Measurements from ENCODE around the gene DCLK2.

The DCLK2 gene

DNA sequence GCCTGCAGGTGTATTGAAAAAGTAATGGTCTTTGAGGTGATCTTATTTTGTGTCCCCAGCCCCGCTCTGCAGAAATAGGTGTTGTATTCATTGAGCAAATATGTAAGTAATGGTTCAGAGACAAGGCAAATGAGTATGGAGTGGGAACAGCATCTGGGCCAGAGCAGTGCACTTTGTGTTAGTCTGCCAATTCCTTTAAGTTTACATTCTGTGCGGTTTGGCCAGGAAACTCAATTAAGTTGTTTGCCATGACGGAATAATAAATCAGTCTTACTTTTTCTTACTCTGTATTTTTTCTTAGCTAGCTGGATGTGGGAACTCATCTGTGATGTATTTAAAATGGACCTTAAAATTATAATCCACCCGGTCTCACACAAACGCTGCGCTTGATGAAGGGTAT lies 12.6 kb downstream of the DCLK2 start:
- H3K27me3 ChIP-seq (replicated peaks in 2 of 5; ENCODE audit: control insufficient read depth in 4 of 5, insufficient read depth in 5 of 5, low read length in 4 of 5): no peaks in the 10 kb centered on the region
- no peak overlapping the region for H3K4me3 ChIP-seq (ENCODE audit: control insufficient read depth in 1 of 7, extremely low read depth in 1 of 7, insufficient read depth in 4 of 7, low read depth in 2 of 7, low read length in 6 of 7)
- H3K4me1 ChIP-seq (ENCODE audit: control extremely low read depth in 1 of 4, control insufficient read depth in 4 of 4, insufficient read depth in 4 of 4, low read length in 3 of 4): no peaks in the 10 kb centered on the region
- H3K9me3 ChIP-seq (ENCODE audit: control extremely low read depth in 1 of 5, control insufficient read depth in 4 of 5, insufficient read depth in 2 of 5, low read depth in 1 of 5, low read length in 4 of 5): no peaks in the 10 kb centered on the region
- 87% methylated on average over 5 of the region's 6 CpGs for WGBS (ENCODE audit: insufficient coverage)
- ChIA-PET CTCF (no interaction called here), POLR2A (no interaction called here)
- no peaks in the 10 kb centered on the region for H3K36me3 ChIP-seq (ENCODE audit: control insufficient read depth in 4 of 4, insufficient read depth in 4 of 4, low read length in 3 of 4)
- DNase-seq: peak in 1 of 3 donors; percentile 2
- no peak overlapping the region for H3K27ac ChIP-seq (ENCODE audit: insufficient read depth in 1 of 2, low read depth in 1 of 2, low read length in 2 of 2, poor library complexity in 1 of 2, severe bottlenecking in 2 of 2)

- no peaks in the 10 kb centered on the region for H3K36me3 ChIP-seq (ENCODE audit: control insufficient read depth in 4 of 4, insufficient read depth in 4 of 4, low read length in 3 of 4)
- no peak overlapping the region for H3K4me3 ChIP-seq (ENCODE audit: control insufficient read depth in 1 of 7, extremely low read depth in 1 of 7, insufficient read depth in 4 of 7, low read depth in 2 of 7, low read length in 6 of 7)
- WGBS (ENCODE audit: insufficient coverage): no CpG with 5 or more reads among the region's 1 CpG
- no peaks in the 10 kb centered on the region for H3K4me1 ChIP-seq (ENCODE audit: control extremely low read depth in 1 of 4, control insufficient read depth in 4 of 4, insufficient read depth in 4 of 4, low read length in 3 of 4)
- no peaks in the 10 kb centered on the region for H3K27me3 ChIP-seq (replicated peaks in 2 of 5; ENCODE audit: control insufficient read depth in 4 of 5, insufficient read depth in 5 of 5, low read length in 4 of 5)
- no peak overlapping the region for H3K27ac ChIP-seq (ENCODE audit: insufficient read depth in 1 of 2, low read depth in 1 of 2, low read length in 2 of 2, poor library complexity in 1 of 2, severe bottlenecking in 2 of 2)
- POLR2A ChIA-PET: no interaction called here
- CTCF ChIA-PET: no interaction called here
- H3K9me3 ChIP-seq (ENCODE audit: control extremely low read depth in 1 of 5, control insufficient read depth in 4 of 5, insufficient read depth in 2 of 5, low read depth in 1 of 5, low read length in 4 of 5): no peaks in the 10 kb centered on the region
- DNase-seq: no peak
Measured at GRCh38 chr4:150094676-150095075, 16.4 kb downstream of the DCLK2 start.

DNA sequence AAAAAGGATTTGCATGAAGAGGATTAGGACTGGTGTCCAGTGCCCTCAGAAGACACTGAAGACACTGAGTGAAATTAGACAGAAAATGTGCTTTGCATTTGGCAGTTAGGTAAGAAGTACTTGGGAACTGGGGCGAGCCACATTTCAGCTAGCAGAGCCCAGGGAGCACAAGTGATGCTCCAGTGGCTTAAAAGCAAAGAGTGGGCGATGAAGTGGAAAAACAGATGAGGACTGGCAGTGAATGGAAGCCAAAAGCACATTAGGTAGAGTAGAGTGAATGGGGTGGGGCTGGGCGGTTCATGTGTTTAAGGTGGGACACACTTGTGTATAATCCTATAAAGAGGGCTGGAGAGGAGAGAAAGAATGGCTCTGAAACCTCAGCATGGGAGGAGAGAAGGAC lies 18.4 kb downstream of the DCLK2 start:
- ChIA-PET POLR2A (no interaction called here), CTCF (no interaction called here)
- WGBS (ENCODE audit: insufficient coverage): 97% methylated on average over 3 of the region's 3 CpGs
- Histone ChIP-seq H3K9me3 (ENCODE audit: control extremely low read depth in 1 of 5, control insufficient read depth in 4 of 5, insufficient read depth in 2 of 5, low read depth in 1 of 5, low read length in 4 of 5) (no peaks in the 10 kb centered on the region), H3K27ac (ENCODE audit: insufficient read depth in 1 of 2, low read depth in 1 of 2, low read length in 2 of 2, poor library complexity in 1 of 2, severe bottlenecking in 2 of 2) (no peak overlapping the region), H3K4me1 (ENCODE audit: control extremely low read depth in 1 of 4, control insufficient read depth in 4 of 4, insufficient read depth in 4 of 4, low read length in 3 of 4) (no peaks in the 10 kb centered on the region), H3K27me3 (replicated peaks in 2 of 5; ENCODE audit: control insufficient read depth in 4 of 5, insufficient read depth in 5 of 5, low read length in 4 of 5) (no peaks in the 10 kb centered on the region), H3K36me3 (ENCODE audit: control insufficient read depth in 4 of 4, insufficient read depth in 4 of 4, low read length in 3 of 4) (no peaks in the 10 kb centered on the region), H3K4me3 (ENCODE audit: control insufficient read depth in 1 of 7, extremely low read depth in 1 of 7, insufficient read depth in 4 of 7, low read depth in 2 of 7, low read length in 6 of 7) (no peak overlapping the region)
- DNase-seq: no peak

- 100% methylated on average over 2 of the region's 4 CpGs for WGBS (ENCODE audit: insufficient coverage)
- DNase-seq: no peak
- no peaks in the 10 kb centered on the region for H3K9me3 ChIP-seq (ENCODE audit: control extremely low read depth in 1 of 5, control insufficient read depth in 4 of 5, insufficient read depth in 2 of 5, low read depth in 1 of 5, low read length in 4 of 5)
- H3K36me3 ChIP-seq (ENCODE audit: control insufficient read depth in 4 of 4, insufficient read depth in 4 of 4, low read length in 3 of 4): no peaks in the 10 kb centered on the region
- H3K27ac ChIP-seq (ENCODE audit: insufficient read depth in 1 of 2, low read depth in 1 of 2, low read length in 2 of 2, poor library complexity in 1 of 2, severe bottlenecking in 2 of 2): no peak overlapping the region
- no peaks in the 10 kb centered on the region for H3K27me3 ChIP-seq (replicated peaks in 2 of 5; ENCODE audit: control insufficient read depth in 4 of 5, insufficient read depth in 5 of 5, low read length in 4 of 5)
- no peaks in the 10 kb centered on the region for H3K4me1 ChIP-seq (ENCODE audit: control extremely low read depth in 1 of 4, control insufficient read depth in 4 of 4, insufficient read depth in 4 of 4, low read length in 3 of 4)
- ChIA-PET POLR2A (no interaction called here), CTCF (no interaction called here)
- H3K4me3 ChIP-seq (ENCODE audit: control insufficient read depth in 1 of 7, extremely low read depth in 1 of 7, insufficient read depth in 4 of 7, low read depth in 2 of 7, low read length in 6 of 7): no peak overlapping the region
Measured at GRCh38 chr4:150098214-150098613, 20.0 kb downstream of the DCLK2 start.

DNA sequence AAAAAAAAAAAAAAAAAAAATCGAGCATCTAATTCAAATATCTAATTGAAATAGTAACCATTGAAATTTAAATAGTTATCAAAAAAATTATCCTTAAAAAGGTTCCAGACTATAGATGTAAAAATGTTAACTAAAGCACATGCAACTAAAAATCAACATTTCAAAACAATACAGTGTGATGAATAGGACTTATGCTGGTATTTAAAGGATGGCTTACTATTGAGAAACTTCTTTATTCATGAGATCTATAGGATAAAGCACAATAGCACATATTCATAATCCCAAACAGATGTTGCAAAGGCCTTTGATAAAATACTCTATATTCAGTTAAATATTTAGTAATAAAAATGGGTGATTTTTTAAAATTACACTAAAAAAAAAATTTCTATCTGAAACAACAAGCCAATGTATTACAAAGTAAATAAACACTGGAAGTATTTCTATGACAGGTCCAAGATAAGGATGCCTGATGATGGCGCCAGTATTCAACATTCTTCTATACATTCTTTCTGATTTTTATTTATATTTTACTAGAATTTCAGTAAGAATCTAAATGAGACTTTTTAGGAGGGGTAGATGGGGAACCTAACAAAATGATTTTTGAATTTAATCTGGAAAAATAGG lies 26.3 kb downstream of the DCLK2 start:
- Histone ChIP-seq H3K27me3 (replicated peaks in 2 of 5; ENCODE audit: control insufficient read depth in 4 of 5, insufficient read depth in 5 of 5, low read length in 4 of 5) (no peaks in the 10 kb centered on the region), H3K4me3 (ENCODE audit: control insufficient read depth in 1 of 7, extremely low read depth in 1 of 7, insufficient read depth in 4 of 7, low read depth in 2 of 7, low read length in 6 of 7) (no peak overlapping the region), H3K36me3 (ENCODE audit: control insufficient read depth in 4 of 4, insufficient read depth in 4 of 4, low read length in 3 of 4) (no peaks in the 10 kb centered on the region), H3K27ac (ENCODE audit: insufficient read depth in 1 of 2, low read depth in 1 of 2, low read length in 2 of 2, poor library complexity in 1 of 2, severe bottlenecking in 2 of 2) (no peak overlapping the region), H3K9me3 (ENCODE audit: control extremely low read depth in 1 of 5, control insufficient read depth in 4 of 5, insufficient read depth in 2 of 5, low read depth in 1 of 5, low read length in 4 of 5) (no peaks in the 10 kb centered on the region), H3K4me1 (ENCODE audit: control extremely low read depth in 1 of 4, control insufficient read depth in 4 of 4, insufficient read depth in 4 of 4, low read length in 3 of 4) (no peaks in the 10 kb centered on the region)
- ChIA-PET CTCF (no interaction called here), POLR2A (no interaction called here)
- DNase-seq: no peak
- WGBS (ENCODE audit: insufficient coverage): no CpG with 5 or more reads among the region's 2 CpGs

DNA sequence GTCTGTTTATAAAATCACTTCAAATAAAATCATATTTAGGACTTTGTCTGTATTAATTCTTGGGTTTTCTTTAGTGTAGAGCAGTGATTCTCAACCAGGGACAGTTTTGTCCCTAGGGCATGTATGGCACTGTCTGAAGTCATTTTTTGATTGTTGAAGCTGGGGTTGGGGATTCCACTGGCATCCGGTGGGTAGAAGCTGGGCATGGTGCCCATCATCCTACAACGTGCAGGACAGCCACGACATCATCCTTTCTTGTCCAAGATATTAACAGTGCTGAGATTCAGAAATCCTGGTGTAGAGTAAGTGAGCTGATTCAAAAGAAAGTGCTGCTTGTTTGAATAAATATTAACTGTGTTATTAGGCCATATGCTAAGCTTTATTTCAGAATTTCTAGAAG lies 28.6 kb downstream of the DCLK2 start:
- no peak overlapping the region for H3K27ac ChIP-seq (ENCODE audit: insufficient read depth in 1 of 2, low read depth in 1 of 2, low read length in 2 of 2, poor library complexity in 1 of 2, severe bottlenecking in 2 of 2)
- ChIA-PET CTCF (no interaction called here), POLR2A (no interaction called here)

DNA sequence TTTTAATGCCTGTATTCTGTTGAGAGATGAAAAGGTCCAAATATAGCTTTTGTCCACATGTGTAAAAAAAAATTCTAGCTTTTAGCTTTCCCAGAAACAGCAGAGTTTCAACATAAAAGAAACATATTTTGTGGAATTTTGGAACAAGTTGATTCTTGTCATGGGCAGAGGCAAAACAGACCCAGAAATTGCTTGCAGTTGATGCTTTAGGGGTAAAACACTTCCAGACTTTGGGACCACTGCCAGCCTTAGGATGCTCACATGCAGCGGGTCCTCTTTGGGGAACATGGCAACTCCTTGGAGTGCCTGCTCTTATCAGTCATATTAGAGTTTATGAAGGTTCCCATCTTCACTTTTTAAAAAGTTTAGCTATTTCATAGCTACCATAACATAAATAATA lies 30.4 kb downstream of the DCLK2 start:
- Histone ChIP-seq H3K4me3 (ENCODE audit: control insufficient read depth in 1 of 7, extremely low read depth in 1 of 7, insufficient read depth in 4 of 7, low read depth in 2 of 7, low read length in 6 of 7) (no peak overlapping the region), H3K36me3 (ENCODE audit: control insufficient read depth in 4 of 4, insufficient read depth in 4 of 4, low read length in 3 of 4) (peaks cover 0 to 3% (median 0%) of the 10 kb centered on the region in 4 experiments), H3K27me3 (replicated peaks in 2 of 5; ENCODE audit: control insufficient read depth in 4 of 5, insufficient read depth in 5 of 5, low read length in 4 of 5) (no peaks in the 10 kb centered on the region), H3K9me3 (ENCODE audit: control extremely low read depth in 1 of 5, control insufficient read depth in 4 of 5, insufficient read depth in 2 of 5, low read depth in 1 of 5, low read length in 4 of 5) (peaks cover 0 to 11% (median 0%) of the 10 kb centered on the region in 5 experiments), H3K27ac (ENCODE audit: insufficient read depth in 1 of 2, low read depth in 1 of 2, low read length in 2 of 2, poor library complexity in 1 of 2, severe bottlenecking in 2 of 2) (no peak overlapping the region), H3K4me1 (ENCODE audit: control extremely low read depth in 1 of 4, control insufficient read depth in 4 of 4, insufficient read depth in 4 of 4, low read length in 3 of 4) (no peaks in the 10 kb centered on the region)
- 100% methylated on average over 1 of the region's 1 CpG for WGBS (ENCODE audit: insufficient coverage)
- ChIA-PET POLR2A (no interaction called here), CTCF (no interaction called here)
- no peak for DNase-seq

More for the DNA sequence above, 28.6 kb downstream of the DCLK2 start:
- DNase-seq: no peak
- Histone ChIP-seq H3K9me3 (ENCODE audit: control extremely low read depth in 1 of 5, control insufficient read depth in 4 of 5, insufficient read depth in 2 of 5, low read depth in 1 of 5, low read length in 4 of 5) (peaks cover 0 to 4% (median 0%) of the 10 kb centered on the region in 5 experiments), H3K27me3 (replicated peaks in 2 of 5; ENCODE audit: control insufficient read depth in 4 of 5, insufficient read depth in 5 of 5, low read length in 4 of 5) (no peaks in the 10 kb centered on the region), H3K4me3 (ENCODE audit: control insufficient read depth in 1 of 7, extremely low read depth in 1 of 7, insufficient read depth in 4 of 7, low read depth in 2 of 7, low read length in 6 of 7) (no peak overlapping the region), H3K36me3 (ENCODE audit: control insufficient read depth in 4 of 4, insufficient read depth in 4 of 4, low read length in 3 of 4) (peaks cover 0 to 3% (median 0%) of the 10 kb centered on the region in 4 experiments), H3K4me1 (ENCODE audit: control extremely low read depth in 1 of 4, control insufficient read depth in 4 of 4, insufficient read depth in 4 of 4, low read length in 3 of 4) (no peaks in the 10 kb centered on the region)
- WGBS (ENCODE audit: insufficient coverage): 100% methylated on average over 1 of the region's 3 CpGs

All from common myeloid progenitor, CD34-positive (primary cell).